GM19372 (cell line): ENCODE data around the gene ZAR1.
"Not testable (repeated sequence)": the region's sequence is repeated elsewhere in the genome, so short reads cannot be mapped to it uniquely, and the experiment has no call there.

Experiments used
- ATAC-seq: cut with Tn5 transposase; IDR thresholded peaks from one replicate; pipeline ENCODE4 v1.9.1; 2021; ENCODE audit warnings: mild to moderate bottlenecking, low read depth, moderate library complexity; ENCODE audit not compliant: unreplicated experiment

ZAR1 gene

GRCh38 chr4:48490012-48490679, at the start of gene ZAR1:
ZAR1 (plus strand) TSS chr4:48490252; CDS start chr4:48490292, 40 bp downstream.
- ATAC-seq: no peak

- ATAC-seq: not testable (repeated sequence)
Measured at GRCh38 chr4:48440914-48441313, 49.1 kb upstream of the ZAR1 start.

- no peak for ATAC-seq
Measured at GRCh38 chr4:48445704-48446103, 44.3 kb upstream of the ZAR1 start.

GRCh38 chr4:48446642-48447041, 43.4 kb upstream of the ZAR1 start:
- ATAC-seq: no peak

- ATAC-seq: no peak
Measured at GRCh38 chr4:48449151-48449550, 40.9 kb upstream of the ZAR1 start.

- no peak for ATAC-seq
Measured at GRCh38 chr4:48450740-48451139, 39.3 kb upstream of the ZAR1 start.

- not testable (repeated sequence) for ATAC-seq
Measured at GRCh38 chr4:48451656-48452055, 38.4 kb upstream of the ZAR1 start.

GRCh38 chr4:48454591-48454990, 35.5 kb upstream of the ZAR1 start:
- no peak for ATAC-seq

GRCh38 chr4:48461000-48461399, 29.1 kb upstream of the ZAR1 start:
- ATAC-seq: no peak

GRCh38 chr4:48462363-48462762, 27.7 kb upstream of the ZAR1 start:
- ATAC-seq: no peak

GRCh38 chr4:48467442-48467841, 22.6 kb upstream of the ZAR1 start:
- no peak for ATAC-seq

GRCh38 chr4:48467891-48468290, 22.2 kb upstream of the ZAR1 start:
- no peak for ATAC-seq

- no peak for ATAC-seq
Measured at GRCh38 chr4:48470137-48470536, 19.9 kb upstream of the ZAR1 start.

GRCh38 chr4:48470570-48470969, 19.5 kb upstream of the ZAR1 start:
- no peak for ATAC-seq

GRCh38 chr4:48472794-48473193, 17.3 kb upstream of the ZAR1 start:
- no peak for ATAC-seq

GRCh38 chr4:48475770-48476169, 14.3 kb upstream of the ZAR1 start:
- no peak for ATAC-seq

- no peak for ATAC-seq
Measured at GRCh38 chr4:48478273-48478672, 11.8 kb upstream of the ZAR1 start.

GRCh38 chr4:48481581-48481980, 8.5 kb upstream of the ZAR1 start:
- ATAC-seq: no peak

- ATAC-seq: no peak
Measured at GRCh38 chr4:48483006-48483776, 6.9 kb upstream of the ZAR1 start, which contains the start of gene SLC10A4. SLC10A4 (plus strand) TSS chr4:48483343; CDS start chr4:48483562, 219 bp downstream.

GRCh38 chr4:48483777-48484493, 6.1 kb upstream of the ZAR1 start:
- ATAC-seq: no peak

GRCh38 chr4:48484494-48485168, 5.4 kb upstream of the ZAR1 start:
- no peak for ATAC-seq
